Trophoblast cell (in vitro differentiated cells and primary cell): Measurements from ENCODE around the gene AKAP13.

ENCODE experiments used
- DNase-seq, 2 donors: peaks; one replicate each; pipeline ENCODE4 v3.0.0-alpha.2; 2016
- H2AFZ ChIP-seq: 2 replicates; pipeline ENCODE4 v1.6.1; 2013; ENCODE audit warnings: low read length, moderate library complexity, mild to moderate bottlenecking; ENCODE audit not compliant: insufficient read depth, poor library complexity
- H2AK5ac ChIP-seq: 2 replicates; pipeline ENCODE4 v1.6.1; 2013; ENCODE audit warnings: mild to moderate bottlenecking, low read length
- H2BK120ac ChIP-seq: 2 replicates; pipeline ENCODE4 v1.6.1; 2013; ENCODE audit warnings: low read length, mild to moderate bottlenecking, moderate library complexity; ENCODE audit not compliant: insufficient read depth, poor library complexity
- H2BK12ac ChIP-seq: 2 replicates; pipeline ENCODE4 v1.6.1; 2013; ENCODE audit warnings: mild to moderate bottlenecking, low read length, moderate library complexity
- H2BK5ac ChIP-seq: 2 replicates; pipeline ENCODE4 v1.6.1; 2013; ENCODE audit warnings: low read length, low read depth, moderate library complexity, mild to moderate bottlenecking; ENCODE audit not compliant: poor library complexity
- H3K14ac ChIP-seq: 2 replicates; pipeline ENCODE4 v1.6.1; 2013; ENCODE audit warnings: mild to moderate bottlenecking, low read length
- H3K18ac ChIP-seq: 2 replicates; pipeline ENCODE4 v1.6.1; 2013; ENCODE audit warnings: mild to moderate bottlenecking, low read length
- H3K23ac ChIP-seq: 2 replicates; pipeline ENCODE4 v1.6.1; 2013; ENCODE audit warnings: low read length
- H3K27ac ChIP-seq: 2 replicates; pipeline ENCODE4 v1.5.1; 2013; ENCODE audit warnings: low read depth, mild to moderate bottlenecking, inconsistent platforms, low read length, moderate library complexity
- H3K27me3 ChIP-seq: 2 replicates; pipeline ENCODE4 v1.6.1; 2013; ENCODE audit warnings: inconsistent platforms, mild to moderate bottlenecking, low read length, moderate library complexity; ENCODE audit not compliant: insufficient read depth
- H3K36me3 ChIP-seq, 2 experiments: 1 replicate in 1 of 2; 2 replicates in 1 of 2; pipeline ENCODE4 v1.6.1; 2013; ENCODE audit warnings: low read length in 2 of 2, mild to moderate bottlenecking in 2 of 2, moderate library complexity in 1 of 2; ENCODE audit not compliant: insufficient read depth in 2 of 2, control insufficient read depth in 1 of 2
- H3K4ac ChIP-seq: 2 replicates; pipeline ENCODE4 v1.6.1; 2013; ENCODE audit warnings: low read depth, mild to moderate bottlenecking, low read length, moderate library complexity
- H3K4me1 ChIP-seq, 2 experiments: 1 replicate in 1 of 2; 2 replicates in 1 of 2; pipeline ENCODE4 v1.6.1; 2013; ENCODE audit warnings: low read length in 2 of 2, mild to moderate bottlenecking in 2 of 2, moderate library complexity in 1 of 2; ENCODE audit not compliant: insufficient read depth in 2 of 2, control insufficient read depth in 1 of 2
- H3K4me2 ChIP-seq: 2 replicates; pipeline ENCODE4 v1.6.1; 2013; ENCODE audit warnings: inconsistent platforms, mild to moderate bottlenecking, low read length, moderate library complexity
- H3K4me3 ChIP-seq: 2 replicates; pipeline ENCODE4 v1.5.1; 2013; ENCODE audit warnings: mild to moderate bottlenecking, low read depth, low read length, inconsistent platforms
- H3K79me1 ChIP-seq: one replicate; pipeline ENCODE4 v1.6.1; 2013; ENCODE audit warnings: low read length
- H3K79me2 ChIP-seq: 2 replicates; pipeline ENCODE4 v1.6.1; 2013; ENCODE audit warnings: low read length, mild to moderate bottlenecking; ENCODE audit not compliant: control insufficient read depth, insufficient read depth, poor library complexity
- H3K9ac ChIP-seq: 2 replicates; pipeline ENCODE4 v1.6.1; 2013; ENCODE audit warnings: mild to moderate bottlenecking, low read length
- H3K9me3 ChIP-seq: 2 replicates; pipeline ENCODE4 v1.6.1; 2013; ENCODE audit warnings: low read depth, mild to moderate bottlenecking, control low read depth, inconsistent platforms, low read length; ENCODE audit not compliant: insufficient read depth
- H4K12ac ChIP-seq: 2 replicates; pipeline ENCODE4 v1.6.1; 2013; ENCODE audit warnings: low read depth, mild to moderate bottlenecking, low read length, moderate library complexity
- H4K8ac ChIP-seq: 2 replicates; pipeline ENCODE4 v1.6.1; 2013; ENCODE audit warnings: low read depth, mild to moderate bottlenecking, low read length, moderate library complexity
- H4K91ac ChIP-seq: one replicate; pipeline ENCODE4 v1.6.1; 2013; ENCODE audit warnings: low read depth, mild to moderate bottlenecking, low read length, moderate library complexity
- WGBS: extraction: QIAGEN DNeasy Blood & Tissue Kit; methylation state at CpG from one replicate; pipeline ENCODE4 v1.1.7; 2013; ENCODE audit warnings: missing lambda C conversion rate; ENCODE audit not compliant: insufficient read length, insufficient coverage; ENCODE audit errors: extremely low coverage; 5-methylcytosine and 5-hydroxymethylcytosine counted together

The AKAP13 gene

DNA sequence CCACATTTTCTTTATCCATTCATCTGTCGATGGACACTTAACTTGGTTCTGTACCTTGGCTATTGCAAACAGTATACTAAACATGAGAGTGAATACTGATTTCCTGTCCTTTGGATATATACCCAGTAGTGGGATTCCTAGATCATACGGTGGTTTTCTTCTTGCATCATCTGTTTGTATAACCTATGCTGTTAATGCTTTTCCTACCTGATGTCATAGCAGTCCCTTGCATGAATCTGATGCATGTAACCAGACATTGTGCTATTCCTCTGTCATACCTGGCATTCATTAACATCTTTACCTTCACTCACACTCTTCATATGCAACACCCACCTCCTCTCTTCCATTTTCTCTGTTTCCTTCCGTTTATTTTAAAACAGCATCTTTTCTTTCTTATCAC lies 229.1 kb downstream of the AKAP13 start:
- Histone ChIP-seq H3K23ac (no peak overlapping the region), H3K79me2 (no peaks in the 10 kb centered on the region), H2BK12ac (no peak overlapping the region), H3K27me3 (no peaks in the 10 kb centered on the region), H4K91ac (no peak overlapping the region), H2BK5ac (no peak overlapping the region), H3K79me1 (peaks cover 2% of the 10 kb centered on the region), H2AK5ac (no peak overlapping the region), H2AFZ (no peak overlapping the region), H3K4me3 (no peak overlapping the region), H3K4me1 (peaks cover 11 to 12% of the 10 kb centered on the region in 2 experiments), H3K14ac (no peak overlapping the region), H4K12ac (no peak overlapping the region), H3K18ac (no peak overlapping the region), H2BK120ac (no peak overlapping the region), H3K4ac (no peak overlapping the region), H3K36me3 (no peaks in the 10 kb centered on the region), H3K9ac (no peak overlapping the region), H4K8ac (no peak overlapping the region), H3K4me2 (no peak overlapping the region), H3K9me3 (no peaks in the 10 kb centered on the region), H3K27ac (no peak overlapping the region)
- DNase-seq, result peak in 1 of 2 donors; percentile 54
- WGBS, result no CpG with 5 or more reads among the region's 3 CpGs

GRCh38 chr15:85611361-85611760 lies 231.0 kb downstream of the AKAP13 start:
- H2AFZ ChIP-seq, result no peak overlapping the region
- no peak for DNase-seq
- peak overlapping the region; percentile 87 for H3K23ac ChIP-seq
- no peak overlapping the region for H3K4me3 ChIP-seq
- peaks cover 8 to 10% of the 10 kb centered on the region in 2 experiments for H3K4me1 ChIP-seq
- peak overlapping the region; percentile 8 for H4K91ac ChIP-seq
- H4K12ac ChIP-seq, result no peak overlapping the region
- H3K18ac ChIP-seq, result no peak overlapping the region
- no peak overlapping the region for H2BK5ac ChIP-seq
- no CpG with 5 or more reads among the region's 7 CpGs for WGBS
- no peak overlapping the region for H3K4ac ChIP-seq
- H3K36me3 ChIP-seq, result no peaks in the 10 kb centered on the region
- no peak overlapping the region for H3K14ac ChIP-seq
- no peak overlapping the region for H3K9ac ChIP-seq
- H3K27me3 ChIP-seq, result no peaks in the 10 kb centered on the region
- peaks cover 2% of the 10 kb centered on the region for H3K79me1 ChIP-seq
- H3K27ac ChIP-seq, result no peak overlapping the region
- no peak overlapping the region for H4K8ac ChIP-seq
- H3K79me2 ChIP-seq, result no peaks in the 10 kb centered on the region
- no peak overlapping the region for H2BK120ac ChIP-seq
- H2BK12ac ChIP-seq, result peak overlapping the region; percentile 32
- no peak overlapping the region for H3K4me2 ChIP-seq
- no peak overlapping the region for H2AK5ac ChIP-seq
- no peaks in the 10 kb centered on the region for H3K9me3 ChIP-seq

- H3K4ac ChIP-seq, result no peak overlapping the region
- no peak overlapping the region for H3K4me2 ChIP-seq
- H2BK12ac ChIP-seq, result no peak overlapping the region
- peaks cover 4 to 5% of the 10 kb centered on the region in 2 experiments for H3K4me1 ChIP-seq
- no peaks in the 10 kb centered on the region for H3K27me3 ChIP-seq
- H3K79me1 ChIP-seq, result no peaks in the 10 kb centered on the region
- no peak overlapping the region for H4K8ac ChIP-seq
- H4K91ac ChIP-seq, result no peak overlapping the region
- H3K9me3 ChIP-seq, result no peaks in the 10 kb centered on the region
- no CpG with 5 or more reads among the region's 5 CpGs for WGBS
- H3K4me3 ChIP-seq, result no peak overlapping the region
- no peak overlapping the region for H3K27ac ChIP-seq
- no peaks in the 10 kb centered on the region for H3K36me3 ChIP-seq
- no peak overlapping the region for H3K9ac ChIP-seq
- no peak overlapping the region for H2BK120ac ChIP-seq
- no peak overlapping the region for H3K23ac ChIP-seq
- no peak overlapping the region for H4K12ac ChIP-seq
- no peak overlapping the region for H2AK5ac ChIP-seq
- DNase-seq, result no peak
- no peak overlapping the region for H3K18ac ChIP-seq
- no peak overlapping the region for H2BK5ac ChIP-seq
- H2AFZ ChIP-seq, result no peak overlapping the region
- H3K14ac ChIP-seq, result no peak overlapping the region
- no peaks in the 10 kb centered on the region for H3K79me2 ChIP-seq
Measured at GRCh38 chr15:85614059-85614458, 233.7 kb downstream of the AKAP13 start.

DNA sequence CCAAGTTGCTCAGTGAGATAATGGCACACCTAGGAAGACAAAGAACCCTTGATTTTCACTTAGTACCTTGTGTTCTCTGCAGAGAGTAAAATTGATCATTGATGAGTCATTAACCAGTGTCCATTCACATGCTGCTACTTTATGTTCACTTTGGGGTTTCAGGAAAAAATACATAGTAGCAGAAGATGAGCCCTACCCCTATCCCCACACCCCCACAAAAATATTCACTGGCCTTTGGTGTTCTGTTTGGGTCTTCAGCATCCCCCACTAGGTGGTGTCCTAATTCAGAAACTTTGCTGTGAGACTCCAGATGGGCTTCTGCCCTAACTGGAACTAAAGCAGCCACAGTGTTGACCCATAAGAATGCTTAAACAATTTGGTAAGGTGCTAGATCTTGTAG lies 235.5 kb downstream of the AKAP13 start:
- Histone ChIP-seq H3K4me2 (no peak overlapping the region), H3K27me3 (no peaks in the 10 kb centered on the region), H2BK12ac (no peak overlapping the region), H4K8ac (no peak overlapping the region), H3K27ac (no peak overlapping the region), H3K36me3 (no peaks in the 10 kb centered on the region), H4K91ac (no peak overlapping the region), H4K12ac (no peak overlapping the region), H3K79me1 (no peaks in the 10 kb centered on the region), H2BK5ac (no peak overlapping the region), H2BK120ac (no peak overlapping the region), H2AFZ (no peak overlapping the region), H3K23ac (no peak overlapping the region), H3K79me2 (no peaks in the 10 kb centered on the region), H3K18ac (no peak overlapping the region), H2AK5ac (no peak overlapping the region), H3K9ac (no peak overlapping the region), H3K14ac (no peak overlapping the region), H3K4ac (no peak overlapping the region), H3K9me3 (no peaks in the 10 kb centered on the region), H3K4me1 (peaks cover 7 to 9% of the 10 kb centered on the region in 2 experiments), H3K4me3 (no peak overlapping the region)
- peak in 1 of 2 donors; percentile 38 for DNase-seq
